K562 (cell line): ENCODE measurements around the gene VRK3. TPM values are rescaled to one million over a fixed set of nuclear protein-coding genes. Genes with fewer than 3 reads are reported as not detected.

ENCODE experiments used
- ATAC-seq: fragments of 200-7000 bp; cut with Tn5 transposase; 3 replicates; pipeline ENCODE4 v1.9.1; 2020; ENCODE audit warnings: moderate library complexity
- BruUV-seq: library from RNA; stranded (reverse); fragments of 400-500 nt; replicated peaks from 2 replicates; lab custom pipeline; 2021; lab: Mats Ljungman, UMichigan
- CTCF ChIA-PET: fragments of 300-600 bp; formaldehyde crosslinking; extraction: SDS; loops from one replicate; lab custom pipeline; 2021; ENCODE audit warnings: low intra/inter-chr PET ratio; lab: Yijun Ruan, JAX
- POLR2A ChIA-PET: fragments of 300-600, 350-650 bp; sonication (Branson Sonifier 250); formaldehyde crosslinking; extraction: SDS; loops from one replicate; lab custom pipeline; 2021; ENCODE audit warnings: antibody characterized with exemption, inconsistent platforms; lab: Yijun Ruan, JAX
- DNase-seq, 4 experiments: peaks; one replicate each; pipeline versions ENCODE4 v3.0.0 to v3.0.0-alpha.2; 2011 to 2018; ENCODE audit warnings: low spot score in 3 of 4, mixed read lengths in 3 of 4; ENCODE audit errors: extremely low read depth in 1 of 4
- FAIRE-seq: peaks from 2 replicates; lab custom pipeline; 2011; peaks lifted over from hg19 to GRCh38; lab: Jason Lieb, UNC
- H2AFZ ChIP-seq: 2 replicates; pipeline ENCODE4 v1.6.0; 2011; ENCODE audit warnings: low read depth, low read length, control low read depth, inconsistent platforms
- H3K27ac ChIP-seq: fragments of 200-600 bp; 3 replicates; pipeline ENCODE4 v1.8.0; 2011; ENCODE audit warnings: low read depth, mild to moderate bottlenecking, control low read depth, inconsistent platforms, low read length, moderate library complexity, mixed read lengths; ENCODE audit errors: extremely low read depth
- H3K27me3 ChIP-seq, 2 experiments: fragments of 300-600 bp in 1 of 2; 2 replicates in 1 of 2; 3 replicates in 1 of 2; pipeline versions ENCODE4 v1.6.0 to v1.8.0; 2011; ENCODE audit warnings: inconsistent platforms in 2 of 2, low read length in 2 of 2, mild to moderate bottlenecking in 1 of 2, mixed read lengths in 1 of 2, moderate library complexity in 1 of 2; ENCODE audit not compliant: control insufficient read depth in 2 of 2, insufficient read depth in 2 of 2
- H3K36me3 ChIP-seq: fragments of 300-600 bp; 3 replicates; pipeline ENCODE4 v1.8.0; 2011; ENCODE audit warnings: mild to moderate bottlenecking, low read length, inconsistent platforms; ENCODE audit not compliant: control insufficient read depth, insufficient read depth
- H3K4me1 ChIP-seq, 2 experiments: fragments of 200-600 bp in 1 of 2; replicated peaks in 1 of 2; 2 replicates in 1 of 2; 3 replicates in 1 of 2; pipeline versions ENCODE4 v1.5.1 to v1.8.0; 2011; ENCODE audit warnings: inconsistent platforms in 2 of 2, low read length in 2 of 2, mild to moderate bottlenecking in 1 of 2, mixed read lengths in 1 of 2, moderate library complexity in 1 of 2; ENCODE audit not compliant: control insufficient read depth in 2 of 2, insufficient read depth in 2 of 2
- H3K4me2 ChIP-seq: 2 replicates; pipeline ENCODE4 v1.6.1; 2011; ENCODE audit warnings: low read length, control low read depth, inconsistent platforms, mixed read lengths; ENCODE audit not compliant: insufficient read depth
- H3K4me3 ChIP-seq: fragments of 200-600 bp; sonication (generic), shearing (Covaris generic); 2 replicates; pipeline ENCODE4 v1.5.1; 2016; ENCODE audit warnings: control low read depth, inconsistent platforms
- H3K79me2 ChIP-seq: fragments of 200-600 bp; 3 replicates; pipeline ENCODE4 v1.8.0; 2011; ENCODE audit warnings: low read length, inconsistent platforms; ENCODE audit not compliant: control insufficient read depth, insufficient read depth
- H3K9ac ChIP-seq, 2 experiments: 2 replicates each; pipeline versions ENCODE4 v1.6.0 to v1.6.1; 2011; ENCODE audit warnings: low read depth in 2 of 2, low read length in 2 of 2, control low read depth in 1 of 2, inconsistent platforms in 1 of 2, mild to moderate bottlenecking in 1 of 2, mixed read lengths in 1 of 2; ENCODE audit not compliant: insufficient read depth in 1 of 2
- H3K9me1 ChIP-seq: one replicate; pipeline ENCODE4 v1.6.0; 2011; ENCODE audit warnings: inconsistent platforms, mild to moderate bottlenecking, low read length, moderate library complexity; ENCODE audit not compliant: control insufficient read depth, insufficient read depth
- H3K9me3 ChIP-seq: replicated peaks from 2 replicates; pipeline ENCODE4 v1.5.1; 2011; ENCODE audit warnings: low read depth, low read length, inconsistent platforms; ENCODE audit not compliant: control insufficient read depth, insufficient read depth
- H4K20me1 ChIP-seq: replicated peaks from 2 replicates; pipeline ENCODE4 v1.6.1; 2011; ENCODE audit warnings: low read length, inconsistent platforms, mixed read lengths; ENCODE audit not compliant: control insufficient read depth, insufficient read depth
- CEBPB ChIP-seq: fragments of 450-650 bp; IDR thresholded peaks from 2 replicates; pipeline ENCODE4 v1.6.1; 2016; ENCODE audit warnings: missing genetic modification characterization, missing compliant biosample characterization
- CEBPG ChIP-seq, 3 experiments: fragments of 200-800 bp in 1 of 3; sonication (Bioruptor generic) in 1 of 3; sonication (generic) in 1 of 3; formaldehyde crosslinking in 1 of 3; IDR thresholded peaks in 2 of 3; conservative IDR thresholded peaks in 1 of 3; 2 replicates each; pipeline versions ENCODE4 v1.6.1 to v1.8.0; 2016 to 2022; ENCODE audit warnings: missing compliant biosample characterization in 2 of 3, missing genetic modification characterization in 2 of 3, mild to moderate bottlenecking in 1 of 3, missing genetic modification reagents in 1 of 3
- FOXM1 ChIP-seq, 2 experiments: fragments of 450-650 bp in 1 of 2; sonication (generic) in 1 of 2; formaldehyde crosslinking in 1 of 2; IDR thresholded peaks; 2 replicates each; pipeline versions ENCODE4 v1.6.1 to v1.9.0; 2017 to 2022; ENCODE audit warnings: low read depth in 2 of 2, mild to moderate bottlenecking in 2 of 2, missing genetic modification reagents in 1 of 2, moderate library complexity in 1 of 2
- MECOM ChIP-seq: fragments of 250-450 bp; sonication (Bioruptor Pico); IDR thresholded peaks from 2 replicates; pipeline ENCODE4 v1.8.0; 2022; ENCODE audit warnings: inconsistent platforms
- MYC ChIP-seq, 2 experiments: fragments of 250-450 bp in 1 of 2; sonication (Bioruptor Pico) in 1 of 2; IDR thresholded peaks; 2 replicates each; pipeline versions ENCODE4 v1.5.1 to v1.6.1; 2012 to 2021; ENCODE audit warnings: low read depth in 2 of 2, borderline replicate concordance in 1 of 2, improper control_type of control experiment in 1 of 2, low read length in 1 of 2, mild to moderate bottlenecking in 1 of 2, moderate library complexity in 1 of 2
- NCOR1 ChIP-seq: fragments of 450-650 bp; IDR thresholded peaks from 2 replicates; pipeline ENCODE4 v1.6.1; 2016; ENCODE audit warnings: mild to moderate bottlenecking, moderate library complexity
- PCBP1 ChIP-seq: fragments of 200-400 bp; formaldehyde crosslinking; IDR thresholded peaks from 2 replicates; pipeline ENCODE4 v1.6.1; 2018; ENCODE audit warnings: mild to moderate bottlenecking, low read depth, low read length; ENCODE audit not compliant: poor library complexity, severe bottlenecking
- RAD21 ChIP-seq, 2 experiments: fragments of 250-450 bp in 1 of 2; fragments of 450-650 bp in 1 of 2; sonication (Bioruptor Pico) in 1 of 2; formaldehyde crosslinking in 1 of 2; IDR thresholded peaks in 1 of 2; conservative IDR thresholded peaks in 1 of 2; 2 replicates each; pipeline versions ENCODE4 v1.4.0 to v1.8.0; 2020 to 2022; ENCODE audit warnings: mild to moderate bottlenecking in 2 of 2, moderate library complexity in 1 of 2
- ZNF395 ChIP-seq: fragments of 200-800 bp; sonication (Bioruptor generic); IDR thresholded peaks from 2 replicates; pipeline ENCODE4 v1.6.1; 2017; ENCODE audit warnings: missing genetic modification characterization, missing compliant biosample characterization
- ZNF668 ChIP-seq: fragments of 250-450 bp; sonication (Bioruptor Pico); IDR thresholded peaks from 2 replicates; pipeline ENCODE4 v1.8.0; 2022; ENCODE audit warnings: mild to moderate bottlenecking, inconsistent platforms
- WGBS: fragments of 100-300 bp; shearing (Covaris generic); methylation state at CpG from one replicate; pipeline ENCODE4 v1.1.6; 2016; ENCODE audit warnings: low coverage, mixed read lengths; ENCODE audit not compliant: insufficient coverage; ENCODE audit errors: missing lambda C conversion rate; 5-methylcytosine and 5-hydroxymethylcytosine counted together
- in situ Hi-C: fragments of 300-500 bp; cut with MboI; formaldehyde crosslinking; loops from 4 replicates; pipeline ENCODE4 v1.15.0; 2018; ENCODE audit warnings: inconsistent platforms, mixed read lengths
- intact Hi-C: fragments of 100-400 bp; cut with micrococcal nuclease; formaldehyde crosslinking; loops from 2 replicates; pipeline ENCODE4 v1.14.2; 2022
- polyA plus RNA-seq, 8 experiments: library from polyadenylated mRNA; depleted of rRNA in 4 of 8; stranded (reverse) in 5 of 8; unstranded in 3 of 8; fragments of >200 nt; fragmentation: Nextera tagmentation in 2 of 8; fragmentation: Illumina TruSeq in 1 of 8; extraction: Ambion mirVana in 2 of 8; extraction: Trizol in 1 of 8; gene quantifications; 2 replicates each; pipeline versions ENCODE4 v1.2.1 to v1.2.3, GENCODE V29; 2011 to 2014; ENCODE audit warnings: inconsistent platforms in 1 of 8, missing spikeins in 1 of 8
- total RNA-seq, 7 experiments: library from RNA; depleted of rRNA in 6 of 7; stranded (reverse); fragments of >200 nt in 6 of 7; fragmentation: Illumina TruSeq in 2 of 7; extraction: Trizol in 2 of 7; gene quantifications; 2 replicates each; pipeline versions ENCODE4 v1.2.1 to v1.2.3, GENCODE V29; 2011 to 2021; ENCODE audit warnings: low replicate concordance in 1 of 7

The VRK3 gene
- total and polyA plus RNA-seq, 9 of the 15 experiments (the other 6 are each of a cell fraction or from before 2014, with no cell fraction given) = 25.6 to 94.3 (median 42.9) TPM

- intact Hi-C loops = no loop called here
- 30% methylated on average over 12 of the region's 12 CpGs for WGBS
- H2AFZ ChIP-seq = peak overlapping the region; percentile 76
- peak overlapping the region; percentile 4 to 72; a peak in 1 of 4 replicates for H3K9ac ChIP-seq
- no peaks in the 10 kb centered on the region for H3K9me3 ChIP-seq
- H3K9me1 ChIP-seq = no peaks in the 10 kb centered on the region
- no peaks in the 10 kb centered on the region for H3K79me2 ChIP-seq
- FAIRE-seq (no peak), ATAC-seq (peak; percentile 57), DNase-seq (peak in 1 of 4 experiments; percentile 20)
- no peaks in the 10 kb centered on the region for H4K20me1 ChIP-seq
- in situ Hi-C loops = no loop called here
- CTCF ChIA-PET = no interaction called here
- POLR2A ChIA-PET = interaction anchor here (0.6 to 1.8 kb wide), 9 partner anchors 9 to 81 kb away, joined by 3 to 6 read pairs (median 3); partner anchors contain the start of gene NUP62
- no peaks in the 10 kb centered on the region for H3K36me3 ChIP-seq
- H3K4me3 ChIP-seq = no peak overlapping the region
- no peak overlapping the region; the same call in 2 of the 3 replicates for H3K27ac ChIP-seq
- no TSS peak for BruUV-seq
- no peaks in the 10 kb centered on the region; a peak in 1 of 5 replicates for H3K27me3 ChIP-seq
- peaks cover 18 to 29% of the 10 kb centered on the region in 2 experiments; a peak in 4 of 5 replicates for H3K4me1 ChIP-seq
- H3K4me2 ChIP-seq = peak overlapping the region; percentile 58
- TF ChIP-seq FOXM1 (IDR thresholded peaks at IDR 0.05; ENCODE audit: low read depth) (no peak), FOXM1 (CRISPR knock-in tag; IDR thresholded peaks at IDR 0.05; ENCODE audit: low read depth) (no peak), ZNF395 (no peak), MYC (IDR thresholded peaks at IDR 0.05; ENCODE audit: low read depth, low read length) (no peak), MYC (CRISPR knock-in tag; IDR thresholded peaks at IDR 0.05; ENCODE audit: borderline replicate concordance, low read depth) (no peak), MECOM (CRISPR knock-in tag) (no peak), CEBPB (tag) (peak; percentile 80), ZNF668 (CRISPR knock-in tag) (no peak), RAD21 (CRISPR knock-in tag; conservative IDR thresholded peaks at IDR 0.05 in 1 of 2, IDR thresholded peaks at IDR 0.05 in 1 of 2) (no peak), PCBP1 (no peak), NCOR1 (no peak), CEBPG (CRISPR knock-in tag; IDR thresholded peaks at IDR 0.05) (peak; percentile 68), CEBPG (tag; conservative IDR thresholded peaks at IDR 0.05 in 1 of 2, IDR thresholded peaks at IDR 0.05 in 1 of 2) (peak; percentile 22 to 72; a peak in 3 of 4 replicates)
These were observed 70.9 kb downstream of the VRK3 start for GRCh38 chr19:49954092-49954829.
